GM12875 (cell line): ENCODE results near the gene SSX7.
"Not testable (repeated sequence)": the region's sequence is repeated elsewhere in the genome, so short reads cannot be mapped to it uniquely, and the experiment has no call there.

Source experiments
- H3K4me3 ChIP-seq: one replicate; pipeline ENCODE4 v1.5.1; 2011; ENCODE audit warnings: low read depth, low read length, control low read depth
- CTCF ChIP-seq: IDR thresholded peaks from 2 replicates; pipeline ENCODE4 v1.5.1; 2011; ENCODE audit warnings: low read depth, mild to moderate bottlenecking, control low read depth, inconsistent platforms, low read length, moderate library complexity, borderline replicate concordance; ENCODE audit not compliant: insufficient read depth

The SSX7 gene

GRCh38 chrX:52654800-52655199, at the start of gene SSX7:
SSX7 (minus strand) TSS chrX:52654900; CDS start chrX:52653472, 1,428 bp downstream.
- H3K4me3 ChIP-seq = not testable (repeated sequence)

DNA sequence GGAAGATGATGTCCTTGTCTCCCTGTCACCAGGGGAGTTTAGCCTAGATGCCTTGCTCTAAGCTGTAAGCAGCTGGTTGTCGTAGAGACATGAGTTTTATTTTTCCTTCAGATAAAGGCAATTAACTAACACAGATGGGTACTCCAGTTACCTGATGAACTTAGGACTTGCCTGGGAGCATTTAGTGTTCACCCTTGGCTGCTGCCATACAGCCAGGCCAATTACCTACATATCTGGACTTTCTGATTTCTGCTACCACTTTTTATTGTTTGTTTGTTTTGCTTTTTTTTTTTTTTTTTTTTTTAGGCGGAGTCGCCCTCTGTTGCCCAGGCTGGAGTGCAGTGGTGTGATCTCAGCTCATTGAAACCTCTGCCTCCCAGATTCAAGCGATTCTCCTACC, 37.3 kb upstream of the SSX7 start:
- H3K4me3 ChIP-seq = not testable (repeated sequence)

- H3K4me3 ChIP-seq = not testable (repeated sequence)
Observed at GRCh38 chrX:52662218-52662617, 7.5 kb upstream of the SSX7 start.

DNA sequence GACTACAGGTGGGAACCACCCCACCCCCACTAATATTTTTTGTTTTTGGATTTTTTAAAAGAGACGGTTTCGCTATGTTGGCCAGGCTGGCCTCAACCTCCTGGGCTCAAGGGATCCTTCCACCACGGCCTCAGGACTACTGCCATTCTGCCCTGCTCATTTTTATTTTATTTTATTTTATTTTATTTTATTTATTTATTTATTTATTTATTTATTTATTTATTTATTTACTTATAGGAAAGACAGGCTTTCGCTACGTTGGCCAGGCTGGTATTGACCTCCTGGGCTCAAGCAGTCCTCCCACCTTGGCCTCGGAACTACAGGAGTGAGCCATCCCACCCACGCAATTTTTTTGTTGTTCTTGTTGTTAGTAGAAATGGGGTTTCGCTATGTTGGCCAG, 775 bp upstream of the SSX7 start:
- not testable (repeated sequence) for H3K4me3 ChIP-seq

DNA sequence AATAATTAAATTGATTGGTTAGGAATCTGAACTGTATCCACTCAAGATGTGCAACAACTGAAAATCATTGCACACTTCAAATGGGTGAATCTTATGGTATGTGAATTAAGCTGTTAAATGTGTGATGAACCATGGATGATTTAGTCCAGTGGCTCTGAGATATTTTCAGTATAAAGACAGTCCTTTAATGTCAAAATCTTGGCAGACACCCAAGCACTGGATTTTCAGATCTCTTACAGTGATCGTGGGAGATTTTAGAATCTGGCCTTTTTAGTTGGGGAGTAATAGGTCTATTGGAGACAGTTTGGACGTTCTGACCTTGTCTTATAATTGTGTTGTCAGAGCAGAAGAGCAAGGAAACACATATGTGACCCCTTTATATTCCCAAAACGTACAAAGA, 4.0 kb downstream of the SSX7 start:
- not testable (repeated sequence) for H3K4me3 ChIP-seq

DNA sequence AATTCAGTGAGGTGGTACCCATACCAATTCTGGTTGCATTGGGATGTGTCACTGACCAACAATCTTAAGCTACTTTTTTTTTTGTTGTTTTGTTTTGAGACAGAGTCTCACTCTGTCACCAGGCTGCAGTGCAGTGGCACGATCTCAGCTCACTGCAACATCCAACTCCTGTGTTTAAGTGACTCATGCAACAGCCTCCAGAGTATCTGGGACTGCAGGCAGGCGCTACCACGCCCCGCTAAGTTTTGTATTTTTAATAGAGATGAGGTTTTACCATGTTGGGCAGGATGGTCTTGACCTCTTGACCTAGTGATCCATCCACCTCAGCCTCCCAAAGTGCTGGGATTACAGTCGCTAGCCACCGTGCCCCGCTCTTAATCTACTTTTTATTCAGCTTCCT, 5.7 kb downstream of the SSX7 start:
- H3K4me3 ChIP-seq = not testable (repeated sequence)

- not testable (repeated sequence) for H3K4me3 ChIP-seq
Observed at GRCh38 chrX:52628483-52628882, 26.2 kb downstream of the SSX7 start.

DNA sequence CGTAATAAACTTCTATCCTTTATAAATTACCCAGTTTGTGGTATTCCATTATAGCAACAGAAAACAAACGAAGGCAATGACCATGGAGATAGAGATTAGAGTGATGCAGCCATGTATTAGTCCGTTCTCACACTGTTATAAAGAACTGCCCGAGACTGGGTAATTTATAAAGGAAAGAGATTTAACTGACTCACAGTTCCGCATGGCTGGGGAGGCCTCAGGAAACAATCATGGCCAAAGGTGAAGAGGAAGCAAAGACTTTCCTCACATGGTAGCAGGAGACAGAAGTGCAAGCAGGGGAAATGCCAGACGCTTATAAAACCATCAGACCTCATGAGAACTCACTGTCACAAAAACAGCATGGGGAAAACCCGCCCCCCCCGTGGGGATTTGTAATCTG, 34.0 kb downstream of the SSX7 start:
- H3K4me3 ChIP-seq = not testable (repeated sequence)

GRCh38 chrX:52608961-52609360, 45.7 kb downstream of the SSX7 start:
- no peak for TF ChIP-seq CTCF
- H3K4me3 ChIP-seq = no peak overlapping the region

- H3K4me3 ChIP-seq = not testable (repeated sequence)
Observed at GRCh38 chrX:52603151-52603550, 51.5 kb downstream of the SSX7 start.

DNA sequence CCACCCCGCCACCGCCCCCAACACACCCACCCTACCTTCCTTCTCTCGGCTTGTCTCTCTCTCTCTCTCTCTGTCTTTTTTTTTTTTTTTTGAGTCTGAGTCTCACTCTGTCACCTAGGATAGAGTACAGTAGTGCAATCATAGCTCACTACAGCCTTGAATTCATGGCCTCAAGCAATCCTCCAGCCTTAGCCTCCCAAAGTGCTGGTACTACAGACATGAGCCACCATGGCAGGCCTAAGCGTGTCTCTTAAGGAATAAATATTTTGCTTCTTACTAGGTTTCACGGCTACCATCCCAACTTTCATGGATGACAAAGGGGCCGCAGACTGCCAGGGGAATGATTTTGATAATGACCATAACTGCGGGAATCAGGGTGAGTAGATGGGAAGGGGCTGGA, 55.8 kb downstream of the SSX7 start:
- no peak for TF ChIP-seq CTCF
- no peak overlapping the region for H3K4me3 ChIP-seq

DNA sequence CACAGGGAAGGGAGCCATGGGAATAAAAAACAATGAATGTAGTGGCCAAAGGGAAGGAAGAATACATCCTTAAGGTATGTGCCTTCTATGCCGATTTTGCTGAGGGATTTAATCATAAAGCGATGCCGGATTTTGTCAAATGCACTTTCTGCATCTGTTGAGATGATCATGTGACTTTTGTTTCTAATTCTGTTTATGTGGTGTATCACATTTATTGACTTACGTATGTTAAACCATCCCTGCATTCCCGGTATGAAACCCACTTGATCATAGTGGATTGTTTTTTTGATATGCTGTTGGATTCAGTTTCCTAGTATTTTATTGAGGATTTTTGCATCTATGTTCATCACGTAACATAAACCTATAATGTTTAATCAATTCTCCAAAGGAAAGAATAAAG, 60.0 kb downstream of the SSX7 start:
- no peak for TF ChIP-seq CTCF
- no peak overlapping the region for H3K4me3 ChIP-seq
